Epithelial cell of prostate (primary cell): ENCODE measurements around the gene PDGFA.

Experiments
- DNase-seq: peaks from one replicate; pipeline ENCODE4 v3.0.0-alpha.2; 2011; ENCODE audit warnings: low read depth, low spot score
- H3K27ac ChIP-seq: fragments of 450-650 bp; 2 replicates; pipeline ENCODE4 v1.5.1; 2017; ENCODE audit warnings: mild to moderate bottlenecking

The PDGFA gene

DNA sequence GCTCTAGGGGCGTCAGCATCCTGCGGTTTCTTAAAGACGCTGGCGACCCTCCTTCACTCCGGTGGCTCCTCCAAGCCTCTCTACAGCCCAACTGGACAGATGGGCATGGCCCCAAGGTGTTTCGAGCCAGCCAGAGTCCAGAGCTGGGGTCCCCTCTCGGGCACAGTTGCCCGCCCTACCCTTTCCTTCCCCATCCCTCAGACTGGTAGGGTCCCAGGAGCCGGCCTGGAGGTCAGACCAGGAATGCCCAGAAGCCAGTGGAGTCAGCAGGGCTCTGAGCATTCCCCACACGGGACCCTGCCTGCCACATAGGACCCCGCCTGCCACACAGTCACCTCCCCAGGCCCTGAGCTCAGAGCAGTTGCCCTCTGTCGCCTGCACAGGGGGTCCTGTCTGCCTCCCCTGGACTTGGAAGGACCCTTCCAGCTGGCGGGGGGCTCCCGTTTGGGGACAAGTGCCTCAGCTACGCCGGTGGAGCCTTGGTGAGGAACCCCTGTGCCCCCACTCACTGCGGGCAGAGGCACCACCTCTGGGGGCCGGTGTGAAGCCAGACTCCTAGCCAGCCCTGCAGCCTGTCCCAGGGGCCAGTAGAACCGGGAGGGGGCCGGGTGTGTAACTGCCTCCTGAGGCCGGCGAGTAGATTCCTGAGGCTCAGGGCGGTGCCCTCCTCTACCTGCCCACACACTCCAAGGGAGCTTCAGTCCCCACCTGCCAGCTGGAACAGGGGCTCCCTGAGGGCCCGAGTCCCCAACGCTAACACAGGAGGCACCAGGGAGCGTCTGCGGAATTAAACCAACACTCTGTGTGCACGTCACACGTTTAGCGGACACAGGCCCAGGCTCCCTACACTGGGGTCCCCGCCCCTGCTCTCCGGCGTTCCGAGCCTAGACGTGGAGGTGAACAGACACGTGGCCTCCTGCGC is 19.4 kb upstream of the PDGFA start:
- no peak for DNase-seq
- H3K27ac ChIP-seq = peak overlapping the region; percentile 95

DNA sequence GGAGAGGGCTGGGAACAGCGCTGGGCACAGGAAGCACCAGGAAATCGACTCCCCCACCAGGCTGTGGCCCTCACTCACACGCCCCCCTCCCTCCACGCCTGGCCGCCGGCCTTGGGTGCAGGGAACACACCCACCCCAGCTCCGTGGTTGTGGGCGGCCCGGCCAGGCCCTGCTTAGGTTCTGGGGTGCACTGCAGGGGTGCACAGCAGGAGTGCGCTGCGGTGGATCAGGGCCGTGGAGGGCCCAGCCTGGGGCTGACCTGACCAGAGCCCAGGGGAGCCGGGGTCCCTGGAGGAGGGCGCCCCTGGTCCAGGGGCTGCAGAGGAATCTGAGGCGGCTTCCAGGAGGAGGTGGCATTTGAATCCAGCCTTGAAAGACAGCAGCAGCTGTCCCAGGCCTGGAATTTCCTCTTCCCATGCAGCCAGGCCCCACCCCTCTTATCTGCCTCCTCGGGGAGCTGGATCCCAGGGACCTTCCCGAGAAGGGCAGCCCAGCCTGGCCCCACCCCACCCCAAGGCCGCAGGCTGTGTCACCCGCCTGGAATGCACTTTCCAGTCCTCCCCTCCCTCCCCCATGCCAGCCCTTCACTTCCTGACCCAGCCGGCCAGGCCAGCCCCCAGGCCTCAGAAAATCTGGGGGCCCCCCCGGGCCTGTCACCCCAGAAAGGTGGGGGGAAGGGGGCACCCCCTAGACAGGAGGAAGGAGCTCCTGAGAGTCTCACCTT is 18.4 kb upstream of the PDGFA start:
- no peak for DNase-seq
- peak overlapping the region; percentile 95 for H3K27ac ChIP-seq

DNA sequence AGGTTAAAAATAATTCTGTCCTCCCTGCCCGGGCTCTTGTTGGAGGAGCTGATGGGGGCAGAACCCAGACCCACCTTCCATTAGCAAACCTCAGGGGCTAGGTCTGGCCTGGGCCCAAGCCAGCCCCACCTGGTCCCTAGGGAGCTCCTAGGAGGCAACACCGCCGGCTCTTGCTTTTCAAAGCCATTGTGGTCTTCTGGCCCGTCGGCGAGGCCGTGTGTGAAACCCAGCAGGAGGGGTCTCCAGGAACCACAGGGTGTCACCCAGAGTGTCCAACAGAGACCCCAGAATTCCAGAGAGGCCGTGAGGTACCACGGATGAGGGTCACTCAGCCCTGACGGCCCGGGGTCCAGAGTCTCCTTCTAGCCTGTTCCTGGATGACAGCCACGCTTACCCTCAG is 16.6 kb upstream of the PDGFA start:
- no peak overlapping the region for H3K27ac ChIP-seq

GRCh38 chr7:534959-535358 is 15.3 kb upstream of the PDGFA start:
- H3K27ac ChIP-seq = no peak overlapping the region
- DNase-seq = no peak

More for the DNA sequence above, 16.6 kb upstream of the PDGFA start:
- DNase-seq = no peak

- H3K27ac ChIP-seq = no peak overlapping the region
- no peak for DNase-seq
These were observed 14.4 kb upstream of the PDGFA start for GRCh38 chr7:534075-534474.

GRCh38 chr7:533266-533665 is 13.6 kb upstream of the PDGFA start:
- H3K27ac ChIP-seq = no peak overlapping the region
- DNase-seq = no peak

DNA sequence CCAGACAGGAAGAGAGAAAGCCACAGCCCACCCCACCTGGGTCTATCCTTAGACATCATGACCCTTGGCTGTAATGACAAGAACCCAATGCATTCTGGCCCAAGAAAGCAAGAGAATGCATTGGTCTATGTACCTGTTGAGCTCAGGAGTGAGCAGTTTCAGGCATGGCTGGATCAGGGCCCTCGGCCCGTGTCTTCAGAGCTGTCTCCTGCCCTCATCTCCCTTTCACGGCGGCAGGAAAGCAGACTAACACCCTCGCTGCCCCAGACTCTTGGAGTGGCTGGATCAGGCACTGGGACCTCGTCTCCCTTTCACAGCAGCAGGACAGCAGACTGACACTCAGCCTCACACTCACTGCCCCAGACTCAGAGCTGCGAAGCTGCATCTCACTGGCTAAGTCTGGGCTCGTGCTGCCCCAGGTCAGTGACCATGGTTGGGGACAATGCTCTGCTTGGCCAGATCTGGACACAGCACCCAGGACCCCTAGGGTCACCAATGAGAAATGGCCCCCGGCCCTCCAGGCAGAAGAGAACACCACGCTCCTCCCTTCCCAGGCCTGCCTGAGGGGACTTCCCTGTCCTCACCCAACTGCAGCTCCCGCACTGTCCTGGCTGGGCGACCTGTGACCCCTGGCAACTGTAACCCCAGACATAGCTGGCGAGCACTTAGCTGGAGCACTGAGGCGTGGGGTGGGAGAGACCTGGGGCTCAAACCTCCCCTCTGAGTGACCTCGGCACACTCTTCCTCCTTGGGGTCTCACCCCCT is 12.9 kb upstream of the PDGFA start:
- no peak overlapping the region for H3K27ac ChIP-seq
- no peak for DNase-seq

GRCh38 chr7:531777-532176 is 12.1 kb upstream of the PDGFA start:
- no peak overlapping the region for H3K27ac ChIP-seq
- no peak for DNase-seq

DNA sequence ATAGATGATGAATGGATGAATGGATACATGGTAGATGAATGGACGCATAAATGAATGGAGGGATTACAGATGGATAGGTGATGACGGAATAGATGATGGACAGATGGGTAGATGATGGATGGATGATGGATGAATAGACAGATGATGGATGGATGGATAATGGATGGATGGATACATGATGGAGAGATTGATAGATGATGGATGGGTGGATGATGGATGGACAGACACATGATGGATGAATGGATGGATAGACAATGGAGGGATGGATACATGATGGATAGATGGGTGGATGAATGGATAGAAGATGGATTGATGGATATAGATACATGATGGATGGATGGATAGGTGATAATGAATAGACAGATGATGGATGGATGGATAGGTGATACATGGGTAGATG is 8.8 kb upstream of the PDGFA start:
- H3K27ac ChIP-seq = no peak overlapping the region
- no peak for DNase-seq

- DNase-seq = no peak
- no peak overlapping the region for H3K27ac ChIP-seq
These were observed 8.1 kb upstream of the PDGFA start for GRCh38 chr7:527723-528122.

GRCh38 chr7:526460-527034 is 6.9 kb upstream of the PDGFA start:
- no peak overlapping the region for H3K27ac ChIP-seq
- no peak for DNase-seq

GRCh38 chr7:525740-526139 is 6.1 kb upstream of the PDGFA start:
- no peak for DNase-seq

GRCh38 chr7:524800-525199 is 5.2 kb upstream of the PDGFA start:
- no peak for DNase-seq
- no peak overlapping the region for H3K27ac ChIP-seq

More at GRCh38 chr7:525740-526139, 6.1 kb upstream of the PDGFA start:
- H3K27ac ChIP-seq = no peak overlapping the region

DNA sequence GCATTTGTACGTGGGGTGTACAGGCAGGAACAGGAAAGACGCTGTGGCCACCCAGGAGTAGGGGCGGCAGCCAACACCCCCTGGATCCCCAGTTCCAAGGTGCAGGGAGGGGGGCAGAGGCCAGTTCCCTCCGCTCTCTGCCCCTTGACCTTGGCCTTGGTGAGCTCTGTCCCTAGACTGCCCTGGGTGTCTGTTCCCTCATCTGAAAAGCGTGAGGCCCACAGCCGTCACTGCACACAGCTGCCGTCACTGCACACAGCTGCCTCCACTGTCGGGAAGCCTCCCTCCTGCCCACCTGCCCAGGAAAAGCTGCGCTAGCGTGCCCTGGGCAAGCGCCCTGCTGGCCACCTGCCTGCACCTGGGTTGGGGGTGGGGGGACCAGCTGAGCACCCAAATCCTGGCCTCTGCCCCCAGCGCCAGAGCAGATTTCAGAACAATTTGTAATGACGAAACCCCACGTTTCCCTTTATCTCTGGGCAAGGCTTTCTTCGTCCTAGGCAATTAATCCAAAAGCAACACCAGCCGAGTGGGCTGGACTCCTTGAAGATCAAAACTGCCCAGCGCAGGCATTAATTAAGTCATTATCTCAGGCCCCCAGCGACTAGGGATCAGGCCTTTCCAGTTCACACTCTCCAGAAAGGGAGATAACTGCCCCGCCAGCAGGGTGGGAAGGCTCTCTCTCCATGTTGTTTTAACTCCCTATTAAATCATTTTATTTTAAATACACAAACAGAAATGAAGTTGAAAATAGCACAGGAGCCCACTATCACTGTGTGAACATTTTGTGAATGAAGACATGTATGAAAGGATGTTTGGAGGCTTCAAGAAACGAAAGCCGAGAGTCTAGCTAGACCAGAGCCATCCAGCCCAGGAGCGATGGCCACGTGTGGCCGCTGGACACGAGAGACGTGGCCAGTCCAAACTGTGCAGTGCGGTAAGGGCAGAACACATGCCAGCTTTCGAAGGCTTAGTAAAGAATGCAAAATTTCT is 4.0 kb upstream of the PDGFA start:
- no peak overlapping the region for H3K27ac ChIP-seq
- DNase-seq = no peak

GRCh38 chr7:522951-523314 is 3.3 kb upstream of the PDGFA start:
- DNase-seq = no peak
- H3K27ac ChIP-seq = no peak overlapping the region

DNA sequence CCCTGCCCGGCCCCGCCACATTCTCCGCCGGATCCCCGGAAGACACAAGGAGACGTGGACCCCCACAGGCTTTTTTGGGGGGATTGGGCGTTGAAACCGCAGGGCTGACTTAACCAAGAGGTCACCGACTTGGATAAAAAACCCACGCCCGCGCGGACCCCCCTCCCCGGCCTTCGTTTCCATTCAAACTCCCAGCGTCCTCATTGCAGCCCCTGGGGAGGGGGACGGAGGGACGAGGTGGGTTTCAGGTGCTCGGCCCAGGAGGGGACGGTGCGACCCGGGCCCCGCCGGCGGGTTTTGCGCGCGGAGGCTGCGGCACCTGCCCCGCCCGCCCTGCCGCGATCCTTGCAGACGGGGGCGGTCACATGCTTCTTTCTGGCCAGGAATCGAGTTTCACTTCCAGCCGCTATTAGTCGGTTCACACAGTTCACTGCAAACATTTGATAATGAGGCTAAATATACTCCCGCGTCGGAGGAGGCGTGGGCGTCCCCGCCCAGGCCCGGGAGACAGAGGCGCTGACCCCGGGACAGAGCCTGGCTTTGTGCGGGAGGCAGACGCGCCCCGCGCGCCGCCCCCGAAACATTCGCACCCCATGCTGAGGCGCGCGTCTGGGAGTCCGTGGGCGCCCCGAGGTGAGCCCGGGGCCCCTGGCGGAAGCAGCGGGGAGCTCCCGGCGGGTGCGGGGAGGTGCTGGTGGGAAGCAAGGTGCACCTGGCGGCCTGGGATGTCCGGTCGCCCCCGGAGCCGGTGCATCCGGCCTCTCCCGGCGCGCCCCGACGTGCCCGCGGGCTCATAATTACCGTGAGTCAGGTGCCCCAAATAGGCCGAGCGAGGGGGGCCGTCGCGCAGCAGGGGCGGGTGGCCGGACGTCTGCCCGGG is 2.7 kb upstream of the PDGFA start:
- no peak overlapping the region for H3K27ac ChIP-seq
- no peak for DNase-seq

DNA sequence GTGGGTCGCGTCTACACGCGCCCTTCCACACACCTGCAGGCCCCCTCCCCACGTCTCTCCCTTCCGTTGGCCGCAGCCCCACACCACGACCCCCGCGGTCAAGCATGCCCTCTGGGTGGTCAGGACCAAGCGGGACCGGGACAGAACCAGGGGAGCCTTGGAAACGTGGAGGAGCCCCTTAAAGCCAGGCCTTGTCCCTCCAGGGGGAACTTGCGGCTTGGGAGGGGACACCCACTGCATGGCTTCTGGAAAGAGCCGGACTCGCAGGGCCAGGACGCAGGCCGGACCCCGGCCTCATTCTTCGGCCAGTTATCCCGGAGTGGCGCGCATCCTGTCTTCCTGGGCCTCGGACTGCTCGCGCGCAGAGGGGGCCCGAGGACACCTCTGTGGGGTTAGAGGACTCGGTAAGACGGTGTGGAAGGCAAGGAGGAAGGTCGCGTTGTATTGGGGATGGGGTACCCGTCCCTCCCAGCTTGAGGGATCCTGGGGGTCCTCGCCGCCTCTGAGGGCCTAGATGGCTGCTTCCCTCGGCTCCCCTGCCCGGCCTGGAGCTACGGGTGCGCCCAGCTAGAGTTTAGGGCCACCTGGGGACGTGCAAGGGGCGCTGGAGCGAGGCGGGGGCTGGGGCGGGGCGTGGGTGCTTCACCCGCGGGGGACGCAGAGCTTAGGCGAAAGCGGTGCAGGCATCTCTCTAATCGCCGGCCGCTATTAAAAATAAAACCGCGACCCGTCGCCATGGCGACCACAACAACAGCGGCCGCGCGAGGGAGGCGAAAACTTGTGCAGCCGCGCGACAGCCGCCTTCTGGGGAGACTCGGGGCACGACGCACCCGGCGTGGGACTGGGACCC is 1.8 kb upstream of the PDGFA start:
- H3K27ac ChIP-seq = no peak overlapping the region
- no peak for DNase-seq
